Activated CD4-positive, alpha-beta T cell treated with anti-CD3 and anti-CD28 coated beads, Interleukin-2, amount 50 U/mL, for 4 hours (primary cell): ENCODE measurements around the gene IGSF23.

Experiments
- DNase-seq, 2 experiments: peaks; one replicate each; pipeline ENCODE4 v3.0.0-alpha.2; 2020

IGSF23 gene, protein sequence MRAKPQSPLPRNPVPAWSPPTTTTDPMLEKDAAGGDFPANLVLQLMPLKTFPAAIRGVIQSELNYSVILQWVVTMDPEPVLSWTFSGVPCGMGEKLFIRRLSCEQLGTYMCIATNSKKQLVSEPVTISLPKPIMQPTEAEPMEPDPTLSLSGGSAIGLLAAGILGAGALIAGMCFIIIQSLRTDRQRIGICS

DNA sequence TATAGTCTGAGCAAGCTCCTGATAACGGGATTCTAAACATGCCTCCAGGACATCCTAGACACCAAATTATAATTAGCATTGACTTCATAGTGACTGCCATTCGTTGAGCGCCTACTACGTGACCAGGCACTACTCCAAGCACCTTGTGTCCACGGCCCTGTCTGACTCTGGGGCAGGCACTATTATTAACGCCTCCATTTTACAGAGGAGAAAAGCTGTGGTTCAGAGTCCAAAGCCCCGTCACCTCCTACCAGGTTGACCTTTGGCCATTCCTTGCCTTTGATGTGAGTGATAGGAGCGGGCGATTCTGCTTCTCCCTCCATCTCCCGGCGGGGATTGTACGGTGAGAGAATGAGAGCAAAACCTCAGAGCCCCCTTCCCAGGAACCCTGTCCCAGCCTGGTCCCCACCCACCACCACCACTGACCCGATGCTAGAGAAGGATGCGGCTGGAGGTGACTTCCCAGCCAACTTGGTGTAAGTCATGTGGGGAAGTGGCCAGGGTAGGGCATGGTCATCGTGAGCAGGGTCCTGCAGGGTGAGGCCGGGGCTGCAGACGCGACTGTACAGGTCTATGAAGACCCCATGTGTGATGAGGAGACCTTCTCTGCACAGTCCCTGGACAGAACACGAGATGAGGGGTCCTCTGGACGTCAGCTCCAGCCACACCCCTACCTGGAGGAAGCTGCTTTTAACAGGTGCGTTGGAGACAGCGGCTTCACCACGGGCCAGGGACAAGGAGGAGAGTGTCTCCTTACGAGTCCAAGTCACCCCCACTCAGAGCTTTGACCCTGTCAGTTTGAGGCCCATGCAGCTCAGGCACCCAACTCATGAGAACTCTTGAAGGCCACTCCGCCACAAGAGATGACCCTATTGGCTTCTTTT is at the start of gene IGSF23:
TSS of gene IGSF23 (plus strand) at position 269 of the 884 bp plus-strand sequence. CDS start at position 352, 83 bp downstream.
- no peak for DNase-seq

DNA sequence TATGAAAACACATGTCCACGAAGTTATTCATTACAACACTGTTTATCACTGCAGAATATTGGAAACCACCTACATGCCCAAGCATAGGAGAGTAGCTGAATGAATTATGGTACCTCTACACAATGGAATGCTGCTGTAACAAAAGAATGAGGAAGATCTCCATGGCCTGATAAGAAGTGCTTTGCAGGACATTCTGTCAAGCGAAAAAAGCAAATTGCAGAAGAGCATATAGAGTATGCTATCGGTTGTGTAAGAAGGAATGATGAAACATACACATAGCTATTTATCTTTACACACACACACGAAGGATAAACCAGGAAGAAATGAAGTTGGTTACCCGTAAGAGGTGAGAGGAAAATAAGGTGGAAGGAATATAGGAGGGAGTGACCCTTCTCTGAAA is 46.4 kb upstream of the IGSF23 start:
- DNase-seq, result no peak

DNA sequence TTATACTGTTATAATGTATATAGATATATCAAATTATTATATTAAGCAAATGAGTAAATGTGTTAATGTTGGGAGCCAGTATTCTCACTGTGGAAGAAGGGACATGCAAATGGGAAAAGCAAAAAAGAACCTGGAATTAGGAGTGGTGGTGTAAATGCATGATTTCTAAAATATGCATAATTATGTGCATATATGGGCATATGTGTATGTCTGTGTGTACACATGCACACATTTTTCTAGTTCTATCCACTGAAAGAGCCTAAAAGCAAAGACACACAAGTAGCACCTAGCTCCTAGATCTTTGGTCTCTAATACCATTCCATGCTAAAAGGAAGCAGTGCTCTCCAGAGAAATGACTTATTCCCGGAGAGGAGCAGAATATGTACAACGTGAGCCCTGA is 45.6 kb upstream of the IGSF23 start:
- DNase-seq, result no peak

DNA sequence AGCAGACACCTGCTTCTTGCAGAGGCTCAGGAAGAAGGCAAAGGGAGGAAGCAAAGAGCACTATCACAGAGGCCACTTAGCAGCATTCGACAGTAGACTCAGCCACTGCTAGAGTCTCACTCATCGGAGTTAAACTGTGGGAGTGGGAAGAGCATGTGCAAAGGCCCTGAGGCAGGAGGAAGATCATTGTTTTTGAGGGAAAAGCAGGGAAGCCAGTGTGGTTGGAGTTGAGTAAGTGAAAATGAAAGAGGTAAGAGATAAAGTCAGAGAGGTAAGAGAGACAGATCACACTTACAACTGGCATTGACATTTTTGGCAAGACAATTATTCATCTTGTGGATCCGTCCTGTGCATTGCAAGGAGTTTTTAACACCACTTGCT is 42.8 kb upstream of the IGSF23 start:
- DNase-seq, result no peak

DNA sequence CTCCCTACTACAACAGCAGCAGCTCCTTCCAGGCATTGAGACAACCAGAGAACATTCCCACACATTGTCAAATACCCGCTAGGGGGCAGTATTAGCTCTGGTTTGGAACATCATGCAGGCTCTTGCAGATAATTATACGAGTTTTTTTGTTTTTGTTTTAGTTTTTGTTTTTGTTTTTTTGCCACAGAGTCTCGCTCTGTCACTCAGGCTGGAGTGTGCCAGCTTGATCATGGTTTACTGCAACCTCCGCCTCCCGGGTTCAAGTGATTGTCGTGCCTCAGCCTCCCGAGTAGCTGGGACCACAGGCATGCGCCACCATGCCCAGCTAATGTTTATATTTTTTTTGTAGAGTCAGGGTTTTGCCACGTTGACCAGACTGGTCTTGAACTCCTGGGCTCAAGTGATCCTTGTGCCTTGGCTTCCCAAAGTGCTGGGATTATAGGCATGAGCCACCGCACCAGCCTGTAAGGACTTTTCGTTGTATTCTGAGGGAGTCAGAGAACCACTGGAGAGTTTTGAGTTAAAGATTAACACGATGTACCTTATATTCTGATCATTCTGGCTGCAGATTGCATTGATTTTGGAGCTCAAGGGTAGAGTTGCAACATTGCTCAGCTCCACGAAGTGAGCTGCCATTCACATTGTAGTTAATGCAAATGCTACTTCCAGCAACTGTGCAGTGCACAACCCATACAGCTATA is 42.2 kb upstream of the IGSF23 start:
- DNase-seq, result peak; percentile 10 to 18

DNA sequence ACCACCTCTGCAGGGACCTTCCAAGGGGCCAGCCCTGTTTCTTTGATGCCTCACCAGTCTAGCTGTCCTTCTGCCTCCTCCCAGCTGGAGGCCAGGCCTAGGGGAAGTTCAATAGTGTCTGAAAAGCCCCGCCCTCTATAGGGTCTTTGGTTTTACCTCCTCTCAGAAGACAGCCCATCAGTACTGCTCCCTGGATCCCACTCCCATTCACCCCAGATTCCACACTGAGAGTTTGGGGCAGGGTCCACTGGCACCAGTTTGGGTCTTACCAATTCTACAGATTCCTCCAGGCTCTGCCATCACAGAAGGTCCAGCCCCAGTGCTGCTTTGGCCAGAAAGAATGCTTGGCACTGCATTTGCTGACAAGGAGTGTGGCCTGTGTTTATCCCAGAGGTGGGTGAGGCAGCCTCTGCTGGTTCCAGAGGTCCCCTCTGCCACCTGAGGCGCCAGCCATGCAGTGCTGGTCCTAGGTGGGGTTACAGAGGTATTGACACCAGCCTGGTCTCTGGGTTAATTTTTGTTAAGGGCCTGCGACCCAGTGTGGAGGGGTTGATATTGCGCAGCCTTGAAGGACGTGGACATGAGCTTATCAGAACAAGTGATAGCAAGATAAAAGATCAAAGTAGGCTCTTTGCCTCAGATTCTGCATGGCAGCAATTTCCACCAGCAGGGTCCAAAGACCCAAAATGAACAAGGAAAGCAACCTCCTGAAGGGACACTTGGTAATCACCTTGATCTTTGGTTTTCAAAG is 41.4 kb upstream of the IGSF23 start:
- no peak for DNase-seq

DNA sequence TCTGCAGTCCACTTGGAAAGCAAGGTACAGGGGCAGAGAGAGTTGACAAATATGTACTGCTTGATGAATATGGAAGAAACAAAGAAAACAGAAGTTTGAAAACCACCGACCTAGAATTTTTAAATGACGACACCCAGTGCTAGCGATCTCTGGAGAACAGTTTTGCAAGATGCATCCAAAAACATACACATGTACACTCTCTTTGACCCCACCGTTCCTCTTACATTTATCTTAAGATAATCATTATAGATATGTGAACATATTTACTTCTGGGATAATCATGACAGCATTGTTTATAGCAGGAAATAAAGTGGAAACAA is 40.8 kb upstream of the IGSF23 start:
- no peak for DNase-seq

DNA sequence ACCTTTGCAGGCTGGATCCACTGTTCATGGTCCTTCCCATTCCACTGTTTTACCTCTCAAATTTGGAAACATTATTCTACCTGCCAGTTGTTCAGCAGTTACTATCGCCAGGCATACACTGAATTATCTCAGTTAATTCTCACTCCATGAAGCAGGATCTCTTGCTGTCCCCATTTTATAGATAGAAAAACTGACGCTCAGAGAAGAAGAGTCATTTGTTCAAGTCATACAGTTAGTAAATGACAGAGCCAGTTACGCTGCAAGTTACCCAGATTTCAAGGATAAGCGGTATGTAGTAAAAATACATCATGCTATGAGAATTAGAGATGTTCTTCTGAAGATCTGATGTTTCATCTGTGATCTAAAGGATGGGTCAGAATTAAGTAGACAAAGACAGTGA is 40.2 kb upstream of the IGSF23 start:
- DNase-seq, result no peak

DNA sequence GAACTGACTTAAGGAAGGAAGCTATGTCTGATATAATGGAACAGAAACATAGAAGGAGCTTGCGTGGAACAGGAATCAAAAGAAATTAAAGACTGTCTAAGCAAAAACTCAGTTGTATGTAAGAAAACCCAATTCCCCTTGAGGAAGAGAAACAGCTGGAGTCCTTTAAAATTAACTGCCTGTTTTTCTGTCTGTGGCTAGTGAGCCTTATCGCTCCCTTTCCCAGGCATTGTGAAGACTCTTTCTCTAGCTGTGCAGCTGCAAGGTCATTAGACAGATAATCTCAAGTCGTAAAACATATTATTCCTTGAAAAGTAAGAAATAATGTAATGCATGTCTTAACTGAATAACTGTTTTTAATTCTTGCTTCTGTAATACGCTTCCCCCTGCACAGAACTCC is 39.7 kb upstream of the IGSF23 start:
- DNase-seq, result no peak

DNA sequence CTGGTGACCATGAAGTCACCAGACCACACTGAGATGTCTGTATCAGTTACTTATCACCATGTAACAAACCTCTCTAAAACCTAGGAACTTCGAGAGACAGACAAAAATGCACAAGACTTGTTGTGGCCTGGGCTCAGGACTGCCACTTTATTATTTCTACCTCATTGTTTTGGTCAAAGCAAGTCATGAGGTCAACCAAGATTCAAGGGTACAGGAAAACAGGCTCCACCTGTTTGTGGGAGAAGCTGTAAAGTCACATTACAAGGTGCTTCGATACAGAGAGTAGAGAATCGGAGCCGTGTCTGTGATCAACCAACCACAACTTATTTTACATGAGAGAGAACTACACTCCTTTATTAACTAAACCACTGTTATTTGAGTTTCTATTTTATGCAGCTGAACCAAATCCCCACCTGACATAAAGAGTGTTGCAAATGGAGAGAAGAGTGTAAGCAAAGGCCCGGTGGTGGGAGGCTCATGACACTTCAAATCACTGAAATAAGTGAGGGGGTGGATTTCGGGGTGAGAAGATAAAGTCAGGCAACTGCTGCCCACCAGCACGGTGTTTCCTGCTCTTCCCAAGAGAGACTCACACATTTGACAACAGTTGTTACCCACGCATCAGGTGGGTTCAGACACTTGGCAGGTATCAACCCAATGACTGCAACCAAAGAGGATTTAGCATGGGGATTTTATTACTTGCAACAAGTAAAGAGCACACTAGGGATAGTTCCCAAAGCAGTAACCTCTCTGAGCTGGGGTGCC is 39.0 kb upstream of the IGSF23 start:
- DNase-seq, result no peak

DNA sequence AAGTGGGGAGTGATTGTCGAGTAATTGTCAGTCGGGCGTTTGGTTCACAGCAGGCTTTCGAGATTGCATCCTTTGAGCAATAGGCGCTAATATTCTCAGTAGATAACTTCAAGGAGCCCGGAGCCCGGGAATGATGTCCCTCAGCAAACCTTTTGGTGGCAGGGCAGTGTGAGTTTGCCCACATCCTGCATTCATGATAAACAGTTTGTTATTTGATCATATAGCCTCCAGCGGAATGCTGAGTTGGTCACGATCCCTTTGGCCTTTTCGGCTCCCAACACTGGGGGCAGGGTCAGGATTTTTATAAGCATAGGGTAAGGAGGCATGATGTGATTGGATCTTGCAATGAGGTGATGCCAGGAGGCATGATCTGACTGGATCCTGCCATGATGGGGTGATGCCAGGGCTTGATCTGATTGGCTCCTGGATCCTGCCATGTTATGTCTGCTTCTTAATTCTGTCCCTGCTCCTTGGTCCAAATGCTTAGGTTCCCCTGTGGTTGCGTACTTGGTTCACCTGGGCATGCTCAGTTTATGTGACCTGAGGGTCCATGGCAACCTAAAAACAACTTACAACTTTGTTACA is 38.2 kb upstream of the IGSF23 start:
- DNase-seq, result no peak

DNA sequence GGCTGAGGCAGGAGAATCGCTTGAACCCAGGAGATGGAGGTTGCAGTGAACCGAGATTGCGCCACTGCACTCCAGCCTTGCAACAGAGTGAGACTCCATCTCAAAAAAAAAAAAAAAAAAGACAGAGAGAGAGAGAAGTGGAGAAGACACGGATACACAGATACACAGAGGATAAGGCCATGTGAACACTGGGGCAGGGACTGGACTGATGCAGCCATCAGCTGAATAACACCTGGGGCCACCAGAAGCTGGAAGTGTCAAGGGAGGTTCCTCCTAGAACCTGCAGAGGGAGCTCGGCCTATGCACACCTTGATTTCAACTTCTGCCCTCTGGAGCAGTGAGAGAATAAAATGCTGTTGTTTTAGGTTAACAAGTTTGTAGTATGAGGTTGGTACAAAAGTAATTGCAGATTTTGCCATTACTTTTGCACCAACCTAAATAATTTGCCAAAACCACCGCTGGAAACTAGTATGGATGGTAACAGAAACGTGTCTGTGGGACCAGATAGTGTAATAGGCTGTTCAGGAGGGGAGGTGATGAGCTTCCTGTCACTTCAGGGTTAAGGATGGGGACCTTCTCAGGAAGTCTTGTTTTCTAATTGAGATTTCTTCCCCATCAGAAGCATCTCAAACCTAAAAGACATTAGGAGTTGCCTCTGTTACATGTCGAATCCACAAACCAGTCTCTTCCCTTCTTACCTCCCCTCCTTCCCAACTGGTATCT is 36.4 kb upstream of the IGSF23 start:
- no peak for DNase-seq

DNA sequence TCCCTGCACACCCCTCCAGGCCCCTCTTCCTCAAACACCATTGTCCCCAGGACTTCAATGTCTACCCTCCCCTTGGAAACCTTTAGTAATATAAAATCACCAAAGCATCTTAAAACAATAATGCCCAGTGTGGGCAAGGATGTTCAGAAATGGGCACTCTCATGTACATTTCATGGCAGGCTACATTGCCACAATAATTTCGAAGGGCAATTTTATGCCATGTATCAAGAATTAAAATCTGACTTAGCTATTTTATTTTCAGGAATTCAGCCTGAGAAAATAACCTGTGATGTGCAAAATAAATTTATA is 35.8 kb upstream of the IGSF23 start:
- no peak for DNase-seq

DNA sequence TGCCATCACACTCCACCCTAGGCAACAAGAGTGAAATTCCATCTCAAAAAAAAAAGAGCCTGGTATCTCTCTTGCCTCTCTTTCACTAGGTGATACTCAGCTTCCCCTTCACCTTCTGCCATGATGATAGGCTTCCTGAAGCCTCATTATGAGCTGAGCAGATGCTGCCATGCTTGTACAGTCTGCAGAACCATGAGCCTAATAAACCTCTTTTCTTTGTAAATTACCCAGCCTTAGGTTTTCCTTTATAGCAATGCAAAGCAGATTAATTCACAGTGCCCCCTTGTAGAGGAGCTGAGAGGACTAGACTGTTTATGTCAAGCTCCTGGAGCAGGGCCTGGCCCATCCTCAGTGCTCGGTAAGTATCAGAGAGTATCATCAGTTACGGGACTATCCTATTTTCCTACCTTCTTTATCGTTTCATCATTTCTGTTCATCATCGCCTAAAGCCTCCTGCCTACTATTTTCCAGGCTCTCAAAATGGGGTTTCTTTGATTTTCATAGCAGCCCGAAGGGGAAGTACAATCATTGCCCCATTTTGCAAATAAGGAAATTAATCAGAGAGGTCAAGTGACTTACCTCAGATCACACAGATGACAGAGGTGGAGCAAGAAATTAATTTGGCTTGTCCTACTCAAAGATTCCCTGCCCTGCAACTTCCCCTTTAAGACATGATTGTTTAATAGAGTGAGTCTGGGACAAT is 33.5 kb upstream of the IGSF23 start:
- DNase-seq, result no peak

DNA sequence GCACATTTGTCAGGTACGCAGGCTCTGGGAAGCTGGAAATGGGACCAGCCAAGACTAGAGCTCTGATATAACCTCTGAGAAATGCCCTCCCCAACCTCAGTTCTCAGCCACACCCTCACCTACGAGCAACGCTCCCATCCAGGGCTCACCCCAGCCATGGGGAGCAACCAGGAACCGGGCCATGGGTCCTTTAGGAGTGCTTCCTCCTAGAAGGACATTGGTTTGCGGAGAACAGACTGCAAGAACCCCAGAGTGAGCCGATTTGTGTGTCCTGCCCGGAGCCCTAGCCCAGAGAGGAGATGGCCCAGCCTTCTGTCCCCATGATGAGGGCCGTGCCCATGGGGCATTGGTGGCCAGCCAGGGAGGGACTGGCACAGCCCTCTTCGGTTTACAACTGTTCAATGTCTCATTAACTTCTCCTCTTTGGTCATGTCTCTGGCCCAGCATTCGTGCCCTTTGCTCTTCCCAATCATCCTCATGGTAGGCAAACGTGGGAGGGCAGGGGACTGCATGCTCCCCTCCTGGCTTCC is 32.9 kb upstream of the IGSF23 start:
- no peak for DNase-seq

DNA sequence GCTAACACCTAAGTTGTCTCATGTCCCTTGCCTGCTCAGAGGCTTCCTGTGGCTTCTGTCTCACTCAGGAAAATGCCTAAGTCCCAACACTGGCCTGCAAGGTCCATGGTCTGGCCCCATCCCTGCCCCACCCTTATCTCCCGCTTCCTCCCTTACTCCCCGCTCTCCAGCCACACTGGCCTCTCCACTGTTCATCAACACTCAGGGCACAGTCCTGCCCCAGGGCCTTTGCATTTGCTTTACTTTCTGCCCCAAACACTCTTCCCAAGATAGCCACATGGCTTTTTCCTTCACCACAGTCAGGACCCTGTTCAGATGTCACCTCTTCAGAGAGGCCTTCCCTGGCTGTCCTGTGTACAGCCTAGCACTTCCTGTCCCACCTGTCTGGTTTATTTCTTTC is 32.1 kb upstream of the IGSF23 start:
- no peak for DNase-seq

DNA sequence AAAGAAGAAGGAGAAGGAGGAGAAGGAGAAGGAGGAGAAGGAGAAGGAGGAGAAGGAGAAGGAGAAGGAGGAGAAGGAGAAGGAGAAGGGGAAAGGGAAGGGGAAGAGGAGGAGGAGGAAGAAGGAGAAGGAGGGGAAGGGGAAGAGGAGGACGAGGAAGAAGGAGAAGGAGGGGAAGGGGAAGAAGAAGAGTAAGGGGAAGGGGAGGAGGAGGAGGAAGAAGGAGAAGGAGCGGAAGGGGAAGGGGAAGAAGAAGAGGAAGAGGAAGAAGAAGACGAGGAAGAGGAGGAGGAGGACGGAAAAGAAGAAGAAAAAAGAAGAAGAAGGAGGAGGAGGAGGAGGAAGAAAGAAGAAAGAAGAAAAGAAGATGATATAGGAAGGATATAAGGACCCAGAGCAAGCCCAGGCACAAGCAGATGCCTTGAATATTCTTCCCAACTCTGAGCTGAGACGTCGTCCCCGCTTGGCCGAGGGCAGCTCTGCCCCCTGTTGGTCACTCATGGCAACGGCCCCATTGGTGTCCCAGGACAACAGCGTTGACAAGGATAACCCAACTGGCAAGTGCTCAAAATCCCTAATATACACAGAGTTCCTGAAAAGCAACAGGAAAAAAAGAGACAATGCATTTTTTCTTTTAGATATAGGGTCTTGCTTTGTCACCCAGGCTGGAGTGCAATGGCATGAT is 30.6 kb upstream of the IGSF23 start:
- no peak for DNase-seq

DNA sequence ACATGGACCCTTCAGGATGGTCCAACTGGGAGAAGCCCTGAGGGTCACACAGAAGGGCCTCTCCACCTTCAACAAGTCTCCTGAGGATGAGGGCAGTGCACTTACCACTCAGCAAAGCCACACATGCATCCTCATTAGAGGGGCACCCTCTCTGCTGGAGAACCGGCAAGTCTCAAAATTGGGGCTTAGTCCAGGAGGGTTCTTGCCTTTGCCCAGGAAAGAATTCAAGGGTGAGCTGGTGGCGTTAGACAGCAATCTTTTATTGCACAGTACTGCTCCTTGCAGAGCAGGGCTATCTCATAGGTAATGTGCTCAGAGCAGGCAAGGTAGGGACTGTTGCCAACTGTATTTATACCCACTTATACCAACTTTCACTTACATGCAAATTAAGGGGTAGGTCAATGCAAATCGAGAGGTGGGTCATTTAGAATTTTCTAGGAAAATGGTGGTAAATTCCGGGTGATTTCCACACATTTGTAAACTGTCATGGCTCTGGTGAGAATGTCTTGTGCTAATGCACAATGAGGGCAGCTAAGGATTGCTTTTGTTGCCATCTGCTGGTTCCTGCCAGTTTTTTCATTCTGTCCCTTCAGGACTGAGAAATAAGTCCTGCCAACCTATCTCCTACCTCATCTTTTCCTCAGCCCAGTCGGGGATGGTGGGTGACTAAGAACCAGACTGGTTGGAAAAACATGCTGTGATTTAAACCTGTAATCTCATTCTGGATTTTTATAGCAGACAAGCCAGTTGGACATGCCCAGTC is 27.8 kb upstream of the IGSF23 start:
- no peak for DNase-seq
